GM12873 (cell line): ENCODE measurements around the gene UMAD1.

Experiments
- CTCF ChIP-seq: IDR thresholded peaks from 2 replicates; pipeline ENCODE4 v1.5.1; 2012; ENCODE audit warnings: low read depth, mild to moderate bottlenecking, moderate library complexity, low read length, control low read depth; ENCODE audit not compliant: insufficient read depth; ENCODE audit errors: missing control alignments

Gene UMAD1

GRCh38 chr7:7793249-7793648 lies 152.7 kb downstream of the UMAD1 start:
- TF ChIP-seq CTCF, result no peak

GRCh38 chr7:7793921-7794320 lies 153.4 kb downstream of the UMAD1 start:
- TF ChIP-seq CTCF, result no peak

- no peak for TF ChIP-seq CTCF
These were observed 154.7 kb downstream of the UMAD1 start for GRCh38 chr7:7795203-7795602.

- TF ChIP-seq CTCF, result no peak
These were observed 155.1 kb downstream of the UMAD1 start for GRCh38 chr7:7795630-7796121.

GRCh38 chr7:7798510-7798909 lies 158.0 kb downstream of the UMAD1 start:
- TF ChIP-seq CTCF, result no peak

GRCh38 chr7:7799138-7799537 lies 158.6 kb downstream of the UMAD1 start:
- no peak for TF ChIP-seq CTCF

GRCh38 chr7:7802531-7802930 lies 162.0 kb downstream of the UMAD1 start:
- TF ChIP-seq CTCF, result no peak
